ENCODE results near the gene KIAA1328.
"Not testable (repeated sequence)": the region's sequence is repeated elsewhere in the genome, so short reads cannot be mapped to it uniquely, and the experiment has no call there.

The KIAA1328 gene

DNA sequence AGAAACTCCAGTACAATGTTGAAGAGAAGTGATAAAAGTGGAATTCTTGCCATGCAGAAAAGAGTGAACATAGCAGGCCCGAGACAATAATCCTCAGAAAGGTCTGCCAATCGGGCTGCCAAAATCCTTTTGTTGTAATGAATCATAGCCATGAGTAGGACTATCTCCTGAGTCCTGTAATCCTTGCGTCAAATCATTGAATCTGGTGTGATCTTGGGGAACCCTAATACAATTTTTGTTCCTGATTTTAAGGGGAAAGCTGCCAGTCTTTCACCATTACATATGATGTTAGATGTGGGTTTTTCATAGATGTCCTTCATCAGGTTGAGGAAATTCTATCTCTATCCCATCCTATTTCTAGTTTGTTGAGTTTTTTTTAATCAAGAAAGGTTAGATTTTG lies 2.4 kb upstream of the KIAA1328 start:
- DNase-seq: no peak

DNA sequence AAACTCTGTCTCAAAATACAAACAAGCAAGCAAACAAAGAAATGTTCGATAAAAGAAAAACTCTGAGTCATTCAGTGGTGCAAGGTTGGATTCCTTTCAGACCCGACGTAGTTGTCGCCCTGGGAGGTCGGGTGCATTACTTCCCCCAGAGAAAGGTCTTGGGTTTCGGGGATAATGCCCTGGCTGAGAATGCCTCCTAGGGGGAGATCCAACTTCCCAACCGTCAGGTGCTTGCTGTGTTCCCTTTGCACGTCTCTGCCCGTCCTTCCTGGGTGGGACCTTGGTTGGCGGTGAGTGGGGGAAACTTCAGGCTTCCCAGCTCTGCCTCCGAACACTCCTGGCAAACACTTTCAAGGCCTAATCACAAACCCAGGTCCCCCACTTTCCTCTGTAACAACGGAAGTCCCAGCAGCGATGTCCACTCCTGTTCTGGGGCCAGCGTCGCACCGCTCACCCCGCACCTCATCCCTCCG lies 734 bp upstream of the KIAA1328 start:
- peak; percentile 27 for DNase-seq

- peak; percentile 10 for DNase-seq
Observed at GRCh38 chr18:36829362-36830157, 633 bp downstream of the KIAA1328 start.

DNA sequence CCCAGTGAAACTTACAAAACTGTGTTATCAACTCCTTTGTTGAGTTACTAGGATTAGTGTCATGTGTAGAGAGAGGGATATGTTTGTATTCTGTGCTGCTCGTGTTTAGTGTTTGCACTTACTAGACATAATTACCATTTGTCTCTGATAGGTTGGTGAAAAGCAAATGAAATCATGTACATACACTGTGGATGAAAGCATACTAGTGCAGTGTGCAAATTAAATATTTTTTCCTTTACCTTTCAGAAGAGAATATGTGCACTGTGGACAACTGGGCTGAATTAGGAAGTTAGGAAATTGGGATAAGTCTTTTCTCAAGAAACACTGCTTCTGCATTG lies 1.2 kb downstream of the KIAA1328 start:
- DNase-seq: no peak

DNA sequence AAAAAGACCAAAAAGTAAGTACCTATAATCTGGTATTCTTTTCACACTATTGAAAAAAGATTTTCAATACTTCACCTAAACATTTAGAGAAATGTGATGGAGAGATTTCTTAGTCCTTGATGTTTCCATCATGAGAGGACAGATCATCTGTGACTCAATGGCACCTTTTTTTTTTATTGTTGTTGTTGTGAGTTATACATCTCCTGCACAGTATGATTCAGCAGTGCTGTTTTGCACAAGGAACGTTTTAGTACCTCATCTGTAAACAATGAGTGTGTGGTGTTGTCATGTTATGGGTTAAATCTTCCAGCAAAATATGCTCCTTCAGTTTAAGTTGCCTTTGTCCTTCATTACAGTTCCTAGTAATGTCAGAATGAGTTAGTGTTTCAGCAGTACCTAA lies 2.2 kb downstream of the KIAA1328 start:
- no peak for DNase-seq

GRCh38 chr18:36833120-36833519 lies 4.2 kb downstream of the KIAA1328 start:
- no peak for DNase-seq

DNA sequence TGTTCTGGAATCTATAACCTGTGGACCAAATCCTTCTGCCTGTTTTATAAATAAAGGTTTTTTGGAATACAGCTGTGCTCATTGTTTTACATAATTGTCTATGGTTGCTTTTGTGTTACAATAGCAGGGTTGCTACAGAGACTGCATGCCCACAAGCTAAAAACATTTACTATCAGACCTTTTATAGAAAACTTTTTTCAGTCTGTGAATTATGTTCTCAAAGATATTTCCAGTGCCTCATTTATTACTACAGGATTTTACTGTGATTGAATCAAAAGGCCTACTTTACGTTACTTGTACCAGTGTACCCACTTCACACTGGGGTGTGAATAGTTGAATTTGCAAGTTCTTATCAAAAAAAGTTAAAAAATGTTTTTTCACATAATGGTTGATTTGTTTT lies 7.0 kb downstream of the KIAA1328 start:
- DNase-seq: no peak

DNA sequence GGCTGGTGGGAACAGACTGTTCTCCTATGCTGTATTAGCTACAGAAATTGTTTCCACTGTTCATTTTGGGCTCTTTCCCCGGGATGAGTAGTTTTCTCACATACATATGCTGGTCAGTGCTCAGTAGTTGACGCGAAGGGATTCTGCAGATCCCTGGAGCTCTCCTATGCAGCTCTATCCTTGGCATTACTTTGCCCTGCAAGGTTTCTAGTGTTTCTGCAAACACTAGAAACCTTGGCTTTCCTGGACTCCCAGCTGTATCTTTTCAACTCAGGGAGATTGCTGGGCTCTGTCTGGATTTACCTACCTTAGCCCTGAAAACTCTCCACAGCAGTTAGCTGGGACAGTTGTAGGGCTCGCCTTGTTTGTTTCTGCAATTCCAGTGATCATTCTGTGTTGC lies 10.9 kb downstream of the KIAA1328 start:
- DNase-seq: no peak

GRCh38 chr18:36843199-36843598 lies 14.3 kb downstream of the KIAA1328 start:
- no peak for DNase-seq

- no peak for DNase-seq
Observed at GRCh38 chr18:36843784-36844183, 14.9 kb downstream of the KIAA1328 start.

- no peak for DNase-seq
Observed at GRCh38 chr18:36848609-36849008, 19.7 kb downstream of the KIAA1328 start.

- DNase-seq: no peak
Observed at GRCh38 chr18:36849288-36850006, 20.5 kb downstream of the KIAA1328 start.

DNA sequence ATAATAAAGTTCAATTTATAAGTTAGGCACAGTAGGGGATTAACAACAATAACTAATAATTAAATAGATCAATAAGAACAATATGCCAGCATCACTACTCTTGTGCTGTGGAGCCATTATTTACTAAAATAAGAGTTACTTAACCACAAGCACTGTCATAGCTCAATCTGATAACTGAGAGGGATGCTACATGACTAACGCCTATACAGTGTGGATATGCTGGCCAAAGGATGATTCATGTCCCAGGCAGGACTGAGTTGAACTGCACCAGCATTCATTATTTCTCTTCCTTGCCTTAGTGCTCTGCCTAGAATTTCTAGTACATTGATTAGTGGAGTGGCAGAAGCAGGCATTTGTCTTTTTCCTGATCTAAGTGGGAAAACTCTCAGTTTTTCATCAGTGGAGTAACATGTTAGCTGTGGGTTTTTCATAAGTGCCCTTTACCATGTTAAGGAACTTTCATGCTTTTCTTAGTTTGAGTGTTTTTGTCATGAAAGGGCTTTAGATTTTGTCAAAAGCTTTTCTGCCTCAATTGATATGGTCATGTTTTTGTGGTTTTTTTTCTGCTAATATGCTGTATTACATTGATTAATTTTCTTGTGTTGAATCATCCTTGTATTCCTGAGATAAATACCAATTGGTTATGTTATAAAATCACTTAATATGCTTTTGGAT lies 21.7 kb downstream of the KIAA1328 start:
- DNase-seq: no peak

GRCh38 chr18:36851202-36851590 lies 22.3 kb downstream of the KIAA1328 start:
- DNase-seq: no peak

GRCh38 chr18:36856815-36857214 lies 27.9 kb downstream of the KIAA1328 start:
- DNase-seq: no peak

DNA sequence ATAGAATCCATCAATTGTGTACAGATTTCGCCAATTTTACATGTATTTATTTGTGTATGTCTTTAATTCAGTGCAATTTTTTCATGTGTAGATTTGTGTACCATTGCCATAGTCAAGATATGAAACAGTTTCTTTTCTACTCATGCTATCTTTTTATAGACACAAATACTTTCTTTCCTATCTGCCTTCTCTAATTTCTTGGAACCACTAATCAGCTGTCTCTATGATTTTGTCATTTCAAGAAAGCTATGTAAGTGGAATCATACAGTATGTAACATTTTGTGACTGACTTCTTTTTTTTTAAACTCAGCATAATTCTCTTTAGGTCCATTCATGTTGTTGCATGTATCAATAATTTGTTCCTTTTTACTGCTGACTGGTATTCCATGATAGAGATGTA lies 33.3 kb downstream of the KIAA1328 start:
- no peak for DNase-seq

DNA sequence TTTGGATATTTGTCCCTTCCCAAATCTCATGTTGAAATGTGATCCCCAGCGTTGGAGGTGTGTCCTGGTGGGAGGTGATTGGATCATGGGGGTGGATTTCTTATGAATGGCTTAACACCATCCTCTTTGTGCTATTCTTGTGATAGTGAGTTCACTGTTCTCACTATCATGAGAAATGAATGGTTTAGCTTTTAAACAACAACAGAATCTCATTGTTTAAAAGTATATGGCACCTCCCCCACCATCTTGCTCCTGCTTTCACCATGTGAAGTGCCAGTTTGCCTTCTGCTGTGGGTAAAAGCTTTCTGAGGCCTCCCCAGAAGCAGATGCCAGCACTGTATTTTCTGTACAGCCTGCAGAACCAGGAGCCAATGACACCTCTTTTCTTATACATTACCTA lies 38.1 kb downstream of the KIAA1328 start:
- DNase-seq: no peak

DNA sequence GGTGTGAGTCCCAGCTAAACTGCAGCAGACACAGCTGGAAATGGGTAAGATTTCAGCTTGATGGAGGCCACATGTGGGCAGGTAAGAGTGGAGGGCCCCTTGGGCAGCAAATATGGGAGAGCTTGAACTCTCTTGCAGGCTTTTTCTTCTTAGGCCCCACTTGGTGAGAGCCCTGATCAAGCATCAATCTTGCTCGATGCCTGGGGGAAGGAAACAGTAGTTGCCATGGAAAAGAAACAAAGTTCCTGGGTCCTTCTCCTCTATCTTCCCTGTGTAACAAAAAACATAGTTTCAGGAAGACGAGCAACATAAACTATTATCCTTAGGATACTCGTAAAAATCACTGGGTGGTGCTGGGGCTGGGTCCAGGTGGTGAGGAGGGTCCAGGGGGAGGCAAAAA lies 42.9 kb downstream of the KIAA1328 start:
- no peak for DNase-seq

GRCh38 chr18:36872329-36872728 lies 43.4 kb downstream of the KIAA1328 start:
- no peak for DNase-seq

- DNase-seq: not testable (repeated sequence)
Observed at GRCh38 chr18:36873826-36874225, 44.9 kb downstream of the KIAA1328 start.

DNA sequence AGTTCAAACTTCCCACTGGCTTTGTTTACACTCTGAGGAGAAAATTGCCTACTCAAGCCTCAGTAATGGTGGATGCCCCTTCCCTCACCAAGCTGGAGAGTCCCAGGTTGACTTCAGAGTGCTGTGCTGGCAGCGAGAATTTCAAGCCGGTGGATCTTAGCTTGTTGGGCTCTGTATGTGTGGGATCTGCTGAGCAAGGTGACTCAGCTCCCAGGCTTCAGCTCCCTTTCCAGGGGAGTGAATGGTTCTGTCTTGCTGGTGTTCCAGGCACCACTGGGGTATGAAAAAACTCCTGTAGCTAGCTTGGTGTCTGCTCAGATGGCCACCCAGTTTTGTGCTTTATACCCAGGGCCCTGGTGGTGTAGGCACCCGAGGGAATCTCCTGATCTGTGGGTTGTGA lies 50.9 kb downstream of the KIAA1328 start:
- DNase-seq: not testable (repeated sequence)

- no peak for DNase-seq
Observed at GRCh38 chr18:36885981-36886380, 57.1 kb downstream of the KIAA1328 start.

DNA sequence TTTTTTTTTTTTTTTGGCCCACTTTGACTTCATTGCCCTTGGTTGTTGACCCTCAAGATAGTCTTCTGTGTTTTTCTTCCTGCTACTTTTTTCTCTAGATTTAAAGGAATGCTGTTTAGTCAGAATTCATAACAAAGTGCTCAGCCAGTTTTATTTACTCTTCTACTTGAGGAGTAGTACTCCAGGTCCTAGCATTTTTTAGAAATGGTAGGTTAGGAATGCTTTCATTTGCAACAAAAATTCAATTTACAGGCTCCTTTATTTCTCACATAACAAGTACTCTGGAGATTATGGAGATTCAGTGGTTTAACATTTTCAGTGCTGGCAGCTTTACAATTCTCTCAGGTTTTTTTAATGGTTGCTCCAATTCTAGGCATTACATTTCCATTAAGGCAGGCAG lies 58.2 kb downstream of the KIAA1328 start:
- DNase-seq: no peak

DNA sequence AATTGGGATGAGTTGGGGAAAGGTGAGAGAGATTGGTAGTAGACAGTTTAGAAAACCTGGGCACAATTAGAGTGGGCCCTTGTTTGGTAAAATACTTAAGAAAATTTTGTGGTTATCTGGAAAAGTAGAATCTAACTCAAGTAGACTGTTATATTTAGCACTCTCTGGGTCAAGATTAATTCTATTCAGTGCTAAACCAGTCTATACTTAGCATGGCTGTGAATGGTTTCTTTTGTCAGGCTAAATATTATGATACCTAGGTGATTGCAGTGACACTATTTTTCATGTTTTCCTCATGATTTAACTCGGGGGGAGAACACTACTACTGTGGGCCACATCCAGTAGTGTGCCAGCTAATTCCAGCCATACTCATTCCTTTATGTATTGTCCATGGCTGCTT lies 58.9 kb downstream of the KIAA1328 start:
- DNase-seq: no peak
